ENCODE results near the gene DOCK2. TPM values are rescaled to one million over a fixed set of nuclear protein-coding genes. Genes with fewer than 3 reads are reported as not detected.
"Not testable (repeated sequence)": the region's sequence is repeated elsewhere in the genome, so short reads cannot be mapped to it uniquely, and the experiment has no call there.

The DOCK2 gene
- total RNA-seq, 1 donor from 2014 or later = 0.77 TPM

DNA sequence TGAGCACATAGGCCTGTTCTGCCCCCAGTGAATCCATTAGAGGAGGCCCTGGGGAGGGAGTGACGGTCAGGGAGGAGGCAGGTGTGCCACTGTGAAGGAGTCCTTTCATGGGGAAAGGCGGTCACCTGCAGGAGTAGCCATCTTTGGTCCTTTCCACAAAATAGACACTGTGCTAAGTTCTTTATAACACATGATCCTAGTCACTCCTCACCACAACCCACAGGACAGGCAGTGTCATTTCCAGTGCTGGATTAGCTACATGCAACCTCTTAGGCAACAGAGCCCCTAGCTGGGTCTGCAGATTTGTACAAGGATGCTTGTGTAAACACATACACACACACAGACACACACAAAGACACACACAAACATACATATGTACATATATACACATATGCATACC is 18.3 kb downstream of the DOCK2 start:
- no peaks in the 10 kb centered on the region for H3K27me3 Mint-ChIP-seq (ENCODE audit: low read depth)
- no peaks in the 10 kb centered on the region for H3K36me3 Mint-ChIP-seq (ENCODE audit: low read depth)
- peaks cover 5% of the 10 kb centered on the region for H3K4me1 Mint-ChIP-seq
- TF ChIP-seq, protein P1, sequence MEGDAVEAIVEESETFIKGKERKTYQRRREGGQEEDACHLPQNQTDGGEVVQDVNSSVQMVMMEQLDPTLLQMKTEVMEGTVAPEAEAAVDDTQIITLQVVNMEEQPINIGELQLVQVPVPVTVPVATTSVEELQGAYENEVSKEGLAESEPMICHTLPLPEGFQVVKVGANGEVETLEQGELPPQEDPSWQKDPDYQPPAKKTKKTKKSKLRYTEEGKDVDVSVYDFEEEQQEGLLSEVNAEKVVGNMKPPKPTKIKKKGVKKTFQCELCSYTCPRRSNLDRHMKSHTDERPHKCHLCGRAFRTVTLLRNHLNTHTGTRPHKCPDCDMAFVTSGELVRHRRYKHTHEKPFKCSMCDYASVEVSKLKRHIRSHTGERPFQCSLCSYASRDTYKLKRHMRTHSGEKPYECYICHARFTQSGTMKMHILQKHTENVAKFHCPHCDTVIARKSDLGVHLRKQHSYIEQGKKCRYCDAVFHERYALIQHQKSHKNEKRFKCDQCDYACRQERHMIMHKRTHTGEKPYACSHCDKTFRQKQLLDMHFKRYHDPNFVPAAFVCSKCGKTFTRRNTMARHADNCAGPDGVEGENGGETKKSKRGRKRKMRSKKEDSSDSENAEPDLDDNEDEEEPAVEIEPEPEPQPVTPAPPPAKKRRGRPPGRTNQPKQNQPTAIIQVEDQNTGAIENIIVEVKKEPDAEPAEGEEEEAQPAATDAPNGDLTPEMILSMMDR (conservative IDR thresholded peaks at IDR 0.05) = no peak
- H3K27ac Mint-ChIP-seq (ENCODE audit: unreplicated experiment) = no peak overlapping the region
- no peaks in the 10 kb centered on the region for H3K9me3 Mint-ChIP-seq
- DNase-seq (ENCODE audit: low read depth, low spot score) = no peak
- no peak overlapping the region for H3K4me3 Mint-ChIP-seq

DNA sequence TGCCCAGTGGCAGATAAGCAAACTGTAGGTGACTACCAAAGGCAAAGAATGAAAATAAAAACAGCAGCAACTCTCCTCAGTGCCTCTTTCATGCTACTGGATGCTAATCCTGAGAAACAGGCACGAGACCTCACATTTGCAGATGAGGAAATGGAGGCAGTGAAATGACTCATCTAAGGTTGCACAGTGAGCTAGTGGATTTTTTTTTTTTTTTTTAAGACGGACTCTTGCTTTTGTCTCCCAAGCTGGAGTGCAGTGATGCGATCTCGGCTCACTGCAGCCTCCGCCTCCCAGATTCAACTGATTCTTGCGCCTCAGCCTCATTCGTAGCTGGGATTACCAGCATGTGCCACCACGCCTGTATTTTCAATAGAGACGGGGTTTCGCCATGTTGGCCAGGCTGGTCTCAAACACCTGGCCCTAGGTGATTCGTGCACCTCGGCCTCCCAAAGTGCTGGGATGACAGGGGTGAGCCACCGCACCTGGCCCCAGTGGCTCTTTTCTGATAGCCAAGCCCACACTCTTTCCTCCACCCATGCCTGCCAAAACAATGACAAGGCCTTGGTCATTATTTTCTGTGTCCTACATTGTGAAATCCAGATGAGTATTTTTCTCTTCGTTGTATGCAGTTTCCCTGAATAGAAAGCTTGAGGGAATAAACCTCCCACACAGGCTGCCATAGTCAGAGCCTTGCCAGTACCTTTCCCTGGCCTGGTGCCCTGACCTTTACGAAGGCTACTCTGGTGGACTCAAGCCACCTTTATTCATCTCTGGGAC is 19.2 kb downstream of the DOCK2 start:
- TF ChIP-seq, protein P1 (conservative IDR thresholded peaks at IDR 0.05) = no peak
- Mint-ChIP-seq H3K4me3 (no peak overlapping the region), H3K9me3 (no peaks in the 10 kb centered on the region), H3K27ac (ENCODE audit: unreplicated experiment) (no peak overlapping the region), H3K36me3 (ENCODE audit: low read depth) (no peaks in the 10 kb centered on the region), H3K27me3 (ENCODE audit: low read depth) (no peaks in the 10 kb centered on the region), H3K4me1 (peaks cover 4% of the 10 kb centered on the region)
- no peak for DNase-seq (ENCODE audit: low read depth, low spot score)

DNA sequence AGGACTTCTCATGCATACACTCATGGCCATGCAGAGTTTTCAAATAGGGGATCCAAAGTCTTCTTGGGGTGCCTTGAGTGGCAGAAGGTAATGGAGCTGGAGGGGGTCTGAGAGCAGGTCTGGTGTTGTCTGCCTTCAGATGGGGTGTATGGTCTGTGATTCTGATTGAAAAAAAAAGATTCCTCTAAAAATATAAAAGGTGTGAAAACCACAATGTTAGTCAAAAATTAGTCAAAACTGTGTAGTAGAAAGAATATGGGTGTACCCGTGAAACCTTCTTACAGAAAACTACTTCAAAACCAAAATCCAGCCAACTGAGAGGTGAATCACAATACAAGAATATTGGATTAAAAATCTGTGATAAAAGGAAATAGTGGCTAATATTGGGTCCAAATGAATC is 20.1 kb downstream of the DOCK2 start:
- TF ChIP-seq, protein P1 (conservative IDR thresholded peaks at IDR 0.05) = no peak
- H3K36me3 Mint-ChIP-seq (ENCODE audit: low read depth) = no peaks in the 10 kb centered on the region
- no peak for DNase-seq (ENCODE audit: low read depth, low spot score)
- no peaks in the 10 kb centered on the region for H3K4me1 Mint-ChIP-seq
- H3K9me3 Mint-ChIP-seq = peaks cover 6% of the 10 kb centered on the region
- H3K4me3 Mint-ChIP-seq = no peak overlapping the region
- H3K27me3 Mint-ChIP-seq (ENCODE audit: low read depth) = no peaks in the 10 kb centered on the region
- no peak overlapping the region for H3K27ac Mint-ChIP-seq (ENCODE audit: unreplicated experiment)

DNA sequence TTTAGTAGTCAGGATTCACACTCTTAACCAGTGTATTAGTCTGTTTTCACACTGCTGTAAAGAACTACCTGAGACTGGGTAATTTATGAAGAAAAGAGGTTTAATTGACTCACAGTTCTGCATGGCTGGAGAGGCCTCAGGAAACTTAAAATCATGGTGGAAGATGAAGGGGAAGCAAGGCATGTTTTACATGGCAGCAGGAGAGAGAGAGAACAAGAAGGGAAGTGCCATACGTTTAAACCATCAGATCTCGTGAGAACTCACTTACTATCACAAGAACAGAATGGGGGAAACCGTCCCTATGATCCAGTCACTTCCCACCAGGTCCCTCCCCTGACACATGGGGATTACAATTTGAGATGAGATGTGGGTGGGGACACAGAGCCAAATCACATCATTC is 25.4 kb downstream of the DOCK2 start:
- H3K4me3 Mint-ChIP-seq = not testable (repeated sequence)

DNA sequence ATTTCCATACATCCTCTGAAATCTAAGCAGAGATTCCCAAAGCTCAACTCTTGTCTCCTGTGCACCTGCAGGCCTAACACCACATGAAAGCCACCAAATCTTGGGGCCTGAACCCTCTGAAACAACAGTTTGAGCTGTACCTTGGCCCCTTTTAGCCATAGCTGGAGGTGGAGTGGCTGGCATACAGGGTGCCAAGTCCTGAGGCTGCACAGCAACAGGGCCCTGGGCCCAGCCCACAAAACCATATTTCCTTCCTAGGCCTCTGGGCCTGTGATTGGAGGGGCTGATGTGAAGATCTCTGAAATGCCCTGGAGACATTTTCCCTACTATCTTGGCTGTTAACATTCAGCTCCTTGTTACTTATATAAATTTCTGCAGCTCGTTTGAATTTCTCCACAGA is 26.5 kb downstream of the DOCK2 start:
- Mint-ChIP-seq H3K4me1 (no peaks in the 10 kb centered on the region), H3K27me3 (ENCODE audit: low read depth) (no peaks in the 10 kb centered on the region), H3K27ac (ENCODE audit: unreplicated experiment) (no peak overlapping the region), H3K9me3 (peaks cover 8% of the 10 kb centered on the region), H3K4me3 (no peak overlapping the region), H3K36me3 (ENCODE audit: low read depth) (no peaks in the 10 kb centered on the region)
- DNase-seq (ENCODE audit: low read depth, low spot score) = no peak
- TF ChIP-seq, protein P1 (conservative IDR thresholded peaks at IDR 0.05) = no peak

More for the DNA sequence above, 25.4 kb downstream of the DOCK2 start:
- not testable (repeated sequence) for H3K36me3 Mint-ChIP-seq (ENCODE audit: low read depth); DNase-seq (ENCODE audit: low read depth, low spot score); H3K9me3 Mint-ChIP-seq; H3K4me1 Mint-ChIP-seq; H3K27me3 Mint-ChIP-seq (ENCODE audit: low read depth); H3K27ac Mint-ChIP-seq (ENCODE audit: unreplicated experiment)

DNA sequence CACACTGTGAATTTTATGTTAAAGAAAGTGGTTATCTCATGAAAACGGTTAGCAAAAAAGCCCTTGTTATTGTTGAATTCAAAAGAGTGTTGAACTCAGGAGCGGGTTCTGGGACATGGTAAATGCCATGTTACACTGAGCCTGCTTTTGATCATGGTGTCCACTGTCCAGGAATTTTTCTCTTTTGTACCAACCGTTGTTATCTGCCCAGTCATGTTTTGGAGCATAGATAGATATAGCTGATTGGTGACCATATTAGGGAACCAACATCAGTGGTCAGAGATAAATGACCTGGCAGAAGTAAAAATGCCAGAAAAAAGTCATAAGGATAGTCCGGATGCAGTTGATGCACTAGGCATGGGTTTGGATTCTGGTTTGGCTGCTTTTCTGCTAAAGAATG is 29.3 kb downstream of the DOCK2 start:
- no peaks in the 10 kb centered on the region for H3K36me3 Mint-ChIP-seq (ENCODE audit: low read depth)
- no peak for DNase-seq (ENCODE audit: low read depth, low spot score)
- no peaks in the 10 kb centered on the region for H3K4me1 Mint-ChIP-seq
- TF ChIP-seq, protein P1 (conservative IDR thresholded peaks at IDR 0.05) = no peak
- no peak overlapping the region for H3K27ac Mint-ChIP-seq (ENCODE audit: unreplicated experiment)
- H3K27me3 Mint-ChIP-seq (ENCODE audit: low read depth) = no peaks in the 10 kb centered on the region
- no peak overlapping the region for H3K4me3 Mint-ChIP-seq
- peaks cover 8% of the 10 kb centered on the region for H3K9me3 Mint-ChIP-seq
